Activated T-helper 9 cell treated with anti-CD3 and anti-CD28 coated beads, Interleukin-2, amount 50 U/mL, for 16 hours (primary cell): ENCODE results near the gene CYP2W1.
"Not testable (repeated sequence)": the region's sequence is repeated elsewhere in the genome, so short reads cannot be mapped to it uniquely, and the experiment has no call there.

Experiments
- DNase-seq: peaks from one replicate; pipeline ENCODE4 v3.0.0-alpha.2; 2020; ENCODE audit warnings: low read depth

The CYP2W1 gene

DNA sequence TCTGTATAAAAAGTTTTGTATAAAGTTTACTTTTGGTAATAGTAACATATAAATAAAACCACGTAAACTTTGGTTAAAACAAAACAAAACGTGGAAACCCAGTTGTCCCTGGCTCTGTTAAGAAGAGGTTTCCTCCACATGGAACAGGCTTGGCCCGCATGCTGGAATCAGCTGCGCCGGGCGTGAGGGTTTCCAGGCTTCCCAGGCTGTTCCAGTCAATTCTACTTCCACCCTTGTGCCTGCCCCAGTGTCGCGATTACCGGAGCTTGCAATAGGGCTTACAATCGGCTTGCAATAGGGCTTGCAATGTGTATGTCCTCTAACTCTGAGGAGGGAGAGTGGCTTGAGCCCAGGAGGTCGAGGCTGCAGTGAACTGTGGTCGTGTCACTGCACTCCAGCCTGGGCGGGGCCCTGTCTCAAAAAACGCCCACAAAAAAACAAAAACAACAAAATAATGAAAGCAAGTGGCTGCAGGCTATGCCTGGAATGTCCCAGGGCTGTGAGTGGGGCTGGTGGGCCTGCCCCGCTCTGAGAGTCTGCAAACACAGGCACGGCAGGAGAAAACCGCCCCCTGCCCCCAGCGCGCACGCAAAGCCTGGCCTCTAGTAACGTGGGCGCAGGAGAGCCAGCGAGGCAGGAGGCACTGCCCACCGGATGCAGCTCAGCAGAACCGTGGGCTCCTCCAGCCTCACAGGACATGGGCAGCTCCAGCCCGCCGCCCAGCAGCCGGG lies 16.3 kb downstream of the CYP2W1 start:
- DNase-seq = no peak

DNA sequence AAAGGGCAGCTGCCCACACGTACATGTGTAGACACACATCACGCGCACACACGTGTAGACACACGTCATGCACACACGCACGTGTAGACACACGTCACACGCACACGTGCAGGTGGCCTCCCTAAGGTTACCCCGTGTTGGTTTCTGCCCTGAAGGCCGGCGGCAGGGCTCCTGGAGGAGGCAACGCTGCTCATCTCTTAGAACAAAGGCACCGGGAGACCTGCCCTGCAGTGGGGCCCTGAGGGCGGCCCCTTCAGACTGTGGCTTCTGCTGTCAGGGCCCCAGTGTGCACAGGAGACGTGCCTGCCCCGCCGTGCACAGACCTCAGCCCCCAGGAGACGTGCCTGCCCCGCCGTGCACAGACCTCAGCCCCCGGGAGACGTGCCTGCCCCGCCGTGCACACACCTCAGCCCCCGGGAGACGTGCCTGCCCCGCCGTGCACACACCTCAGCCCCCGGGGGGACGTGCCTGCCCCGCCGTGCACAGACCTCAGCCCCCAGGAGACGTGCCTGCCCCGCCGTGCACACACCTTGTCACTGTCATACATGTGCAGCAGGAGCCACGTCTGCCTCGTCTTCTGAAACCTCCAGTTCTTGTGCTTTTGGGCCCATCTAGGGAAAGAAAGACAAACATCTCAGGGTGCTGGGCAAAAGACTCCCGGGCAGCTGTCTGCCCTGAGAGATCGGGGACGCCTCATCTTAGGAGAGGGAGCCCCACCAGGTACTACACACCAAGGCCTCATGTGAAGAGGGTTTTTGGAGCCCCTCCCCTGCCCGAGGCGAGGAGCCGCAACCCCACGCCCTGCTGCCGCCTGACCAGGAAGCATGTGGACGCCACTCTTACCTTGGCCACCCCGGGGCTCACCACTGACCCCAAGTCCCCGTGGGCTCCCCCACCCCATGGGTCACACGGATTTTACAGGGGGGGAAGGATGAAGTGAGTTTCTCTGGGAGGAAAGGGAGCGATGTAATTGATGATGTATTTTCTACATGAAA lies 17.3 kb downstream of the CYP2W1 start:
- DNase-seq = no peak

DNA sequence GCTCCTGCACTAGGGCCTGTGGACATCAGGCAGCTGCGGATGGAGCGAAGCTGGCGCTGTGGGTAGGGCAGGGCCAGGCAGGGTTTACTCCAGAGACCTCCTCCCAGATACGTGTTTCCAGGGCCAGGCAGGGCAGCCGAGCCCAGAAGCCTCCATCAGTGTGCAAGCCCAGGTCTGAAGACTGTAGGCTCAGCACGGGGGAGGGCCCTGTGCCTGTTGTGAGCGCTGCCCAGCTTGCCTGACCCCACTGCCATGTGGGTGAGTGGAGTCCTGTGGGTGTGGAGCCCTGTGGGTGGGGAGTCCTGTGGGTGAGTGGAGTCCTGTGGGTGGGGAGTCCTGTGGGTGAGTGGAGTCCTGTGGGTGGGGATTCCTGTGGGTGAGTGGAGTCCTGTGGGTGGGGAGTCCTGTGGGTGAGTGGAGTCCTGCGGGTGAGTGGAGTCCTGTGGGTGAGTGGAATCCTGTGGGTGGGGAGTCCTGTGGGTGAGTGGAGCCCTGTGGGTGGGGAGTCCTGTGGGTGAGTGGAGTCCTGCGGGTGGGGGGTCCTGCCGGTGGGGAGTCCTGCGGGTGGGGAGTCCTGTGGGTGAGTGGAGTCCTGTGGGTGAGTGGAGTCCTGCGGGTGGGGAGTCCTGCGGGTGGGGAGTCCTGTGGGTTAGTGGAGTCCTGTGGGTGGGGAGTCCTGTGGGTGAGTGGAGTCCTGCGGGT lies 18.2 kb downstream of the CYP2W1 start:
- not testable (repeated sequence) for DNase-seq

DNA sequence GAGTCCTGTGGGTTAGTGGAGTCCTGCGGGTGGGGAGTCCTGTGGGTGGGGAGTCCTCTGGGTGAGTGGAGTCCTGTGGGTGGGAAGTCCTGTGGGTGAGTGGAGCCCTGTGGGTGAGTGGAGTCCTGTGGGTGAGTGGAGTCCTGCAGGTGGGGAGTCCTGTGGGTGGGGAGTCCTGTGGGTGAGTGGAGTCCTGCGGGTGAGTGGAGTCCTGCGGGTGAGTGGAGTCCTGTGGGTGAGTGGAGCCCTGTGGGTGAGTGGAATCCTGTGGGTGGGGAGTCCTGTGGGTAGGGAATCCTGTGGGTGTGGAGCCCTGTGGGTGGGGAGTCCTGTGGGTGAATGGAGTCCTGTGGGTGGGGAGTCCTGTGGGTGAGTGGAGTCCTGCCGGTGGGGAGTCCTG lies 19.0 kb downstream of the CYP2W1 start:
- DNase-seq = not testable (repeated sequence)

DNA sequence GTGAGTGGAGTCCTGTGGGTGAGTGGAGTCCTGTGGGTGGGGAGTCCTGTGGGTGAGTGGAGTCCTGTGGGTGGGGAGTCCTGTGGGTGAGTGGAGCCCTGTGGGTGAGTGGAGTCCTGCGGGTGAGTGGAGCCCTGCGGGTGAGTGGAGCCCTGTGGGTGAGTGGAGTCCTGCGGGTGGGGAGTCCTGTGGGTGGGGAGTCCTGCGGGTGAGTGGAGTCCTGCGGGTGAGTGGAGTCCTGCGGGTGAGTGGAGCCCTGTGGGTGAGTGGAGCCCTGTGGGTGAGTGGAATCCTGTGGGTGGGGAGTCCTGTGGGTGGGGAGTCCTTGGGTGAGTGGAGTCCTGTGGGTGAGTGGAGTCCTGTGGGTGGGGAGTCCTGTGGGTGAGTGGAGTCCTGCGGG lies 19.5 kb downstream of the CYP2W1 start:
- not testable (repeated sequence) for DNase-seq

GRCh38 chr7:1004018-1004852 lies 21.3 kb downstream of the CYP2W1 start:
- DNase-seq = no peak

DNA sequence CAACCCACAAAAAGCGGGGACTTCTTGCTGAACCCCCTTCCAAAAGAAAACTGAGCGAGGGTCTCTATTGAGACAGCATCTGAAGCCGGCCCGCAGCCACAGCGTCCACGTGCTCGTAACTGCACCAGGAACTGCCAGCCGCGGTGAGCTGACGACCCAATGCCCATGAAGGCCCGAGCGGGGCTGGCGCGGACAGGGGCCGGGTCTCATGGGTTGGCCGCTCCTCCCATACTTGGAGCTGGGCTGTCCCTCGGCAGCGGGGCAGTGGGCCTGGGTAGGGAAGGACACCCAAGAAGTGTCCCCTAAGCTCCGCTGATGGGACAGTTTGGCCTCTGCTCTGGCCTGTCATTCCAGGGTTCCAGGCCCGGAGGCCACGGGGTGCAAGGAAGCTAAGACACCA lies 22.3 kb downstream of the CYP2W1 start:
- no peak for DNase-seq

GRCh38 chr7:1007901-1008300 lies 24.9 kb downstream of the CYP2W1 start:
- DNase-seq = no peak

DNA sequence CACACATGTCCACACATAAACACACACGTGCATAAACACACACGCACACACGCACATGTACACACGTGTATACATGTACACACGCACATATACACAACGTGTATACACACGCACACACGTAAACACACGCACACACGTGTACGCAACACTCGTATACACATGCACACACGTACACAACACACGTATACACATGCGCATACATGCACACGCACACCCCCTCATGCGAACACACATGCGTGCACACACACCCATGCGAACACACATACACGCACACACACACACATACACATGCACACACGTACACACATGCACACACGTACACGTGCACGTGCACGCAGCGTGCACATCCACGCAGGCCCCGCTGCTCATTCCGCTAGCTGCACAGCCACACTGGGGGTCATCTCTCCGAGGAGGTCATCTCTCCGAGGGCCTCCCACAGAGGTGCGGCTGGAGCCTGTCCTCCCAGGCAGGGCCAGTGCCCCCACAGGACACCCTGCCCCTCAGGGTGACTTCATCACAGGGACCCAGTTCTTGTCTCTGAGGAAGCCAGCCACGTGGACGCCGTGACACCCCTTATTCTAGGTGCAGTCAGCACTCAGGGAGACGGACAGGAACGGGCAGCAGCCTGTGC lies 25.9 kb downstream of the CYP2W1 start:
- no peak for DNase-seq

- DNase-seq = no peak
Measured at GRCh38 chr7:1009747-1010146, 26.8 kb downstream of the CYP2W1 start.

DNA sequence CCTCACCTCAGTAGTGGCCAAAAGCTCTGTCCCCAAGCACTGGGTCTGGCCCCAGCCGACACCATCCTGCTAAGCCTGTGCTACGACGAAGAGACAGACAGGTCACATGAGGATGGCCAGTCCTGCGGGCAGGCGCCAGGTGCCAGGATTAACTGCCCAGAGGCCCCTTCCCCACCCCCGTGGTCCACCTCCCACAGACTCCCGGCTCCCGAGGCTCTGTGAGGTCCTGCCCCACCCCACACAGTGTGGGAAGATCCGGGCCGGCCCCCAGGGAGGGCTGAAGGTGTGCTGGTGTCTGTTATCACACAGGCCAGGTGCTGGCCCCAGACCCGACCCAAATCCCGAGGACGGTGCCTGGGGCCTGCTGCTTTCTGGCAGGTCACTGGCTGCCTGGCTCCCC lies 27.2 kb downstream of the CYP2W1 start:
- DNase-seq = no peak

- DNase-seq = no peak
Measured at GRCh38 chr7:1011297-1012003, 28.5 kb downstream of the CYP2W1 start.

DNA sequence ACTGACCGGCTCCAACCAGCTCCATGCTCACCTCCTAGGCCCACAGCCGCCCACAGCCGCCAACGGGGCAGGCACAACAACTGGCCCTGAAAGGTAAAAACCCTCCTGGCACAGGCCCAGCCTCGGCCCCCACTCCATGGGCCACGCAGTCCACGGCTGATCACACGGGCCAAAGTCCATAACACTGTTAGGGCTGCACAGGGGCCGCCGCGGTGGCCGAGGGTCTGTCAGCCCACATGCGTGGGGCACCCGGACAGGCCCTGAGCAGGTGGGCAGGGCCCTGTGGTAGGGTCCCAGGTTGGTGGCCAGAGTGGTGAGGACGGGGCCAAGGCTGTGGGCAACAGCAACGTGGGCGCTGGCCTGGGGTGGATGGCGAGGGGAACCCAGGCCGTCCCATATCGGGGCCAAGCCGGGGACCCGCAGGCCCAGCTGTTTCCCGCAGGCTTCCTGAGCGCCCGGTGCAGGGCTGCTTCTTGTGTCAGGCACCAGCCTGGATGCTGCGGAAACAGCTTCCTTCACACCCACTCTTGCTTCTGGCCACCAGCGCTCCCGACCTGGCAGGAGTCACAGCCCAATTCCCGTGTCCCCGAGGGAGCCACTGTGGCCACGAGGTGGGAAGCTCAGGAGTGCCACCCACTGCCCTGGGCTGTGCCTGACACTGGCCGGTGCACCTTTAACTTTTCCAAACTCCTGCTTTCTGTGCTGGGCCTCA lies 29.2 kb downstream of the CYP2W1 start:
- DNase-seq = no peak

DNA sequence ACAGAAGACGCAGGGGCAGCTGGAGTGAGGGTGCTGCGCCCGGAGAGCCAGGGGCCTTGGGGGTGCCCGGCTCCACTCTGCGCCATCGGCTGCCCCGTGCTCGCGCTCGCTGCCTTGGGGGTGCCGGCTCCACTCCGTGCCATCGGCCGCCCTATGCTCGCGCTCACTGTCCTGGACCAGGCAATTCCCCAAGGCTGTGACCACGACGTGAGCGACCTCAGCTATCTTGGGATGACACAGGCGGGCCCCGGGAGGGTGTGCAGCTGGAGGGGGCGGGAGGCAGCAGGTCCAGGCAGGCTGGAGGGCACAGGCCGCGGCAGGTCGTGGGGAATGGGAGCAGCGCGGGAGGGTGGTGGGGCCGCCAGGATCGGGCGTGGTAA lies 29.7 kb downstream of the CYP2W1 start:
- DNase-seq = no peak

DNA sequence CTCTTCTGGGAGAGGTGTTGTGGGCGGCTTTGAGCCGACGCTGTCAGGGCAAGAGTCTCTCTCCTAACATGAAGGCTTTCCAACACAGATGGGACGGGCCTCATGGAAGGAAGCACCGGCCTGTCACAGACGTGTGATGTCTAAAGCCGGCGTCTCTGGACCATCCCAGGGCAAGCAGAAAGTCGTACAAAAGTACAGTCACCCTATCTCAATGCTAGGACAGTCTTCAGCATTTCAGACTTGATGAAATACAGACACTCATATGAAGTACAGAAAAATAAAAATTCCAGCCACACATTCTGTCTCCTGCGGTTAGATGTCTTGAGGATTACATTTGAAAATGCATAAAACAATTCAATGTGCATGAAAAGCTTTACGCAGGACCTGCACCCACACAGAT lies 30.6 kb downstream of the CYP2W1 start:
- no peak for DNase-seq

DNA sequence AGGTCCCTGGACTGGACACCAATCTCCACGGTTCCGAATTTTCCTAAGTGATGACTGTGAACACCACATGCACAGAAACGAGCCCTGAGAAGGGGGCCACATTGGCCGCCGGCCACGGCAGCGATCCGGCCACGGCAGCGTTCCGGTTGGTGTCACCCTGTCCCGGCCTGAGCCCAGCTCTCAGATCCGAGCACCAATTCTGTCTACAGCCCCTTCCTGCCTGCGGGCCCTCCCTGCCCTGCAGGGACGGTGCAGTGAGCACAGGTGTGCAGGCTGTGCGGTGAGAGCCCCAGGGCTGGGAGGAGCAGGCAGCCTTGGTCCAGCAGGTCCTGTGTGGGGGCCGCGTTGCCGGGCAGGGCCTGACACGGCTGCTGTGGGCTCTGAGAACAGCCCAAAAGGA lies 31.7 kb downstream of the CYP2W1 start:
- DNase-seq = no peak

GRCh38 chr7:1015196-1016121 lies 32.5 kb downstream of the CYP2W1 start:
- no peak for DNase-seq

DNA sequence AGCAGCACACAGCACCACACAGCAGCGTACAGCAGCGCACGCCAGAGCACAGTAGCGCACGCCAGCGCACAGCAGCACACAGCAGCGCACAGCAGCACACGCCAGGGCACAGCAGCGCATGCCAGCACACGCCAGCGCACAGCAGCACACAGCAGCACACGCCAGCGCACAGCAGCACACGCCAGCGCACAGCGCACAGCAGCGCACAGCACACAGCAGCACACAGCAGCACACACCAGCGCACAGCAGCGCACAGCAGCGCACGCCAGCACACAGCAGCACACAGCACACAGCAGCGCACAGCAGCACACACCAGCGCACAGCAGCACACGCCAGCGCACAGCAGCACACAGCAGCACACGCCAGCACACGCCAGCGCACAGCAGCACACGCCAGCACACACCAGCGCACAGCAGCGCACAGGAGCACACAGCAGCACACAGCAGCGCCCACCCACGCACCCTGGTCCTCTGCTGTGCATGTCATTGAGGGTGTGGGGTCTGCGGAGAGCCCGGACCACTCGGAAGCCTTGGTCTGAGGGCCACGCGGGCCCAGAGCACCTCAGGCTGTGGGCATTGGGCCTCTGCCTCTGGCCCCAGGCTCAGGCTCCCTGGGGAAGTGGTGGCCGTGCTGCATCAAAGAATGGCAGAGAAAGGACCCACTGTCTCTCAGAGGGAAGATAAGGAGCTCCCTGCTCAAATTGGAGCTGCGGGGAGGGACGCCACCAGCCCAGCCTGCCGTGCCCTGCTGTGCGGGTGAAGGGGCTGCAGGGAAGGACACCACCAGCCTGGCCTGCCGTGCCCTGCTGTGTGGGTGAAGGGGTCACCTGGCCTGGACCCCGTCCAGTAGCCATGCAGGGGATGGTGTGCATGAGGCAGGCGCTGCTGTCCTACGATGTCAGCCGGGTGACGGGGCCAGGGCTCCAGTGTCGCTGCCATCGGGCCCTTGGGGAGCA lies 33.9 kb downstream of the CYP2W1 start:
- no peak for DNase-seq
